ENCODE results near the gene IL1RAPL2.

Gene IL1RAPL2

DNA sequence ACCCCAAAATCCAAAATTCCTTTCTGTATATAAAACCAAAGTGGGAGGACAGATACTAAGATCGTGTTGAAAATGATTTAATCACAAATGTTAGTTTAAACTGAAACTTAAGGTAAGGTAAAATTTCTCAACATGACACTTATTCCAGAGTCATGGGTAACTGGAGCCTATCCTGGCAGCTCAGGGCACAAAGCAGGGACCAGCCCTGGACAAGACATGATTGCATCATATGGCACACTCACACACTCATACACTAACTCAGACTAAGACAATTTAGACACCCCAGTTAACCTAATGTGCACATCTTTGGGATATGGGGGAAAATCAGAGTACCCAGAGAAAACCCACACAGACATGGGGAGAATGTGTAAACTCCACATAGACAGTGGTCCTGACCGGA is 898.6 kb downstream of the IL1RAPL2 start:
- TF ChIP-seq, protein P1, sequence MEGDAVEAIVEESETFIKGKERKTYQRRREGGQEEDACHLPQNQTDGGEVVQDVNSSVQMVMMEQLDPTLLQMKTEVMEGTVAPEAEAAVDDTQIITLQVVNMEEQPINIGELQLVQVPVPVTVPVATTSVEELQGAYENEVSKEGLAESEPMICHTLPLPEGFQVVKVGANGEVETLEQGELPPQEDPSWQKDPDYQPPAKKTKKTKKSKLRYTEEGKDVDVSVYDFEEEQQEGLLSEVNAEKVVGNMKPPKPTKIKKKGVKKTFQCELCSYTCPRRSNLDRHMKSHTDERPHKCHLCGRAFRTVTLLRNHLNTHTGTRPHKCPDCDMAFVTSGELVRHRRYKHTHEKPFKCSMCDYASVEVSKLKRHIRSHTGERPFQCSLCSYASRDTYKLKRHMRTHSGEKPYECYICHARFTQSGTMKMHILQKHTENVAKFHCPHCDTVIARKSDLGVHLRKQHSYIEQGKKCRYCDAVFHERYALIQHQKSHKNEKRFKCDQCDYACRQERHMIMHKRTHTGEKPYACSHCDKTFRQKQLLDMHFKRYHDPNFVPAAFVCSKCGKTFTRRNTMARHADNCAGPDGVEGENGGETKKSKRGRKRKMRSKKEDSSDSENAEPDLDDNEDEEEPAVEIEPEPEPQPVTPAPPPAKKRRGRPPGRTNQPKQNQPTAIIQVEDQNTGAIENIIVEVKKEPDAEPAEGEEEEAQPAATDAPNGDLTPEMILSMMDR (IDR thresholded peaks at IDR 0.05; ENCODE audit: low read depth, low read length, missing control alignments): no peak
- in situ Hi-C loops (cut with HindIII; ENCODE audit: low sequenced_read_pairs): no loop called here
- no peak overlapping the region for H3K4me3 ChIP-seq (ENCODE audit: low read depth, low read length)
- DNase-seq (ENCODE audit: low read depth): no peak

- in situ Hi-C loops (cut with HindIII; ENCODE audit: low sequenced_read_pairs): no loop called here
Observed at GRCh38 chrX:105468741-105469140, 902.7 kb downstream of the IL1RAPL2 start.

GRCh38 chrX:105471597-105471996 is 905.6 kb downstream of the IL1RAPL2 start:
- TF ChIP-seq, protein P1 (IDR thresholded peaks at IDR 0.05; ENCODE audit: low read depth, low read length, missing control alignments): no peak

More at GRCh38 chrX:105468741-105469140, 902.7 kb downstream of the IL1RAPL2 start:
- no peak overlapping the region for H3K4me3 ChIP-seq (ENCODE audit: low read depth, low read length)
- DNase-seq (ENCODE audit: low read depth): no peak
- TF ChIP-seq, protein P1 (IDR thresholded peaks at IDR 0.05; ENCODE audit: low read depth, low read length, missing control alignments): no peak

DNA sequence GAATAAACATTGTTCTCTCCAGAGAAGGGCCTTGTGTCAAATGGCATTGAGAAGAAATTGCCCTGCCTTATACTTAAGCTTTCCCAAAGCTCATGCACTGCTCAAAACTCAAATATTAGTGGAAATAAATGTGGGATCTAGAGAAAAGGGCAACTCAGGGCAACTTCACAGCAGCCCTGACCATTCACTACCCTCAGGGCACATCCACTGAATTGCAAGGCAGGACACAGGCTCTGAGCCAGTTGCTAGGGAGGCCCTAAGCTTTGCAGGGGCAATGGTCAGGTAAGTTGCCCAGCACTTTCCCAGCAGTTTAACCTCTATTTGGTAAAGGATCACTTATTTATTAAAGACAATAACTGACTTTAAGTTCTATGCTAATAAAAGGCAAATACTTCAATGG is 909.8 kb downstream of the IL1RAPL2 start:
- in situ Hi-C loops (cut with HindIII; ENCODE audit: low sequenced_read_pairs): no loop called here
- TF ChIP-seq, protein P1 (IDR thresholded peaks at IDR 0.05; ENCODE audit: low read depth, low read length, missing control alignments): no peak
- no peak overlapping the region for H3K4me3 ChIP-seq (ENCODE audit: low read depth, low read length)
- DNase-seq (ENCODE audit: low read depth): no peak

More at GRCh38 chrX:105471597-105471996, 905.6 kb downstream of the IL1RAPL2 start:
- no peak for DNase-seq (ENCODE audit: low read depth)
- in situ Hi-C loops (cut with HindIII; ENCODE audit: low sequenced_read_pairs): no loop called here
- H3K4me3 ChIP-seq (ENCODE audit: low read depth, low read length): no peak overlapping the region

DNA sequence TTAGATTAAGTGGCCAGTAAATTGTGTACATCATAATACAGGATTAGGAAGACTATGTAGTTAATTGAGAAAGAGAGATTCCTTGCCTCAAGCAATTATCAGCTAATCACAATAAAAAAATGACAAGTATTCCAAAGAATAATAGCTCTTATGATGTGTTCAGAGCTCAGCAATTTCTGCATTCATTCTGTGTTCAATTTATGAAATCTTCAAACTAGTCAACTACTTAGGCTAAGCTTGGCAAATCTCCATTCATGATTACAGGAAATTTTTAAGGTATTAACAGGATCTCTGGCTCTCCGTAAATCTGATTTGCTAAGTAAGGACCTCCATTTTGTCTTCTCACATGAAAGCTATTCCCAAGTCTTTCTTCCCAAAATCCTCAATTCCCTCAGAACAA is 911.4 kb downstream of the IL1RAPL2 start:
- in situ Hi-C loops (cut with HindIII; ENCODE audit: low sequenced_read_pairs): no loop called here
- TF ChIP-seq, protein P1 (IDR thresholded peaks at IDR 0.05; ENCODE audit: low read depth, low read length, missing control alignments): no peak
- DNase-seq (ENCODE audit: low read depth): no peak
- no peak overlapping the region for H3K4me3 ChIP-seq (ENCODE audit: low read depth, low read length)

GRCh38 chrX:105480646-105481310 is 914.8 kb downstream of the IL1RAPL2 start:
- H3K4me3 ChIP-seq (ENCODE audit: low read depth, low read length): no peak overlapping the region
- TF ChIP-seq, protein P1 (IDR thresholded peaks at IDR 0.05; ENCODE audit: low read depth, low read length, missing control alignments): no peak
- DNase-seq (ENCODE audit: low read depth): no peak
- in situ Hi-C loops (cut with HindIII; ENCODE audit: low sequenced_read_pairs): no loop called here
